ENCODE measurements around the gene CRYBG2.

The CRYBG2 gene

GRCh38 chr1:26290122-26290881 is 63.6 kb downstream of the CRYBG2 start:
- DNase-seq: no peak

GRCh38 chr1:26289158-26290059 is 64.5 kb downstream of the CRYBG2 start:
- DNase-seq: peak; percentile 78

- no peak for DNase-seq
Observed at GRCh38 chr1:26288311-26288941, 65.5 kb downstream of the CRYBG2 start.

GRCh38 chr1:26287811-26288210 is 66.1 kb downstream of the CRYBG2 start:
- no peak for DNase-seq

GRCh38 chr1:26287033-26287711 is 66.8 kb downstream of the CRYBG2 start:
- no peak for DNase-seq

- no peak for DNase-seq
Observed at GRCh38 chr1:26286064-26286416, 67.9 kb downstream of the CRYBG2 start.

GRCh38 chr1:26285366-26286063 is 68.4 kb downstream of the CRYBG2 start:
- no peak for DNase-seq

- DNase-seq: peak; percentile 65
Observed at GRCh38 chr1:26284597-26285347, 69.2 kb downstream of the CRYBG2 start.

GRCh38 chr1:26283871-26284596 is 69.9 kb downstream of the CRYBG2 start:
- no peak for DNase-seq

GRCh38 chr1:26283279-26283853 is 70.6 kb downstream of the CRYBG2 start:
- no peak for DNase-seq

GRCh38 chr1:26282401-26282918 is 71.5 kb downstream of the CRYBG2 start:
- no peak for DNase-seq

GRCh38 chr1:26281971-26282370 is 72.0 kb downstream of the CRYBG2 start:
- DNase-seq: no peak

GRCh38 chr1:26281091-26281958 is 72.6 kb downstream of the CRYBG2 start:
- no peak for DNase-seq

- DNase-seq: no peak
Observed at GRCh38 chr1:26280333-26281042, 73.4 kb downstream of the CRYBG2 start.

- no peak for DNase-seq
Observed at GRCh38 chr1:26279456-26280332, 74.2 kb downstream of the CRYBG2 start, which contains the start of gene SH3BGRL3. Gene SH3BGRL3, plus strand, starts transcription at chr1:26280086. Its CDS starts 70 bp downstream, at chr1:26280156.

- peak; percentile 30 for DNase-seq
Observed at GRCh38 chr1:26278724-26279455, 75.0 kb downstream of the CRYBG2 start.

- DNase-seq: no peak
Observed at GRCh38 chr1:26278303-26278702, 75.6 kb downstream of the CRYBG2 start.
